SK-N-SH treated with all-trans-retinoic acid at 6 μM for 48 hours (cell line): Measurements from ENCODE around the gene LRRK1.

Source experiments
- ATAC-seq: fragments of 200-7000 bp; cut with Tn5 transposase; 3 replicates; pipeline ENCODE4 v1.9.1; 2020; ENCODE audit warnings: mild to moderate bottlenecking, moderate library complexity
- ARNTL ChIP-seq: fragments of 450-650 bp; formaldehyde crosslinking; IDR thresholded peaks from 2 replicates; pipeline ENCODE4 v1.5.0; 2020; ENCODE audit warnings: low read depth, mild to moderate bottlenecking, moderate library complexity, borderline replicate concordance
- BACH2 ChIP-seq: fragments of 250-450 bp; sonication (Bioruptor Pico); IDR thresholded peaks from 2 replicates; pipeline ENCODE4 v1.9.0; 2021; ENCODE audit warnings: mild to moderate bottlenecking, borderline replicate concordance
- CSDC2 ChIP-seq: fragments of 250-450 bp; sonication (Bioruptor Pico); IDR thresholded peaks from 2 replicates; pipeline ENCODE4 v1.5.0; 2020; ENCODE audit warnings: mild to moderate bottlenecking, moderate library complexity
- ESRRG ChIP-seq: fragments of 250-450 bp; sonication (Bioruptor Pico); IDR thresholded peaks from 2 replicates; pipeline ENCODE4 v1.6.1; 2021; ENCODE audit warnings: mild to moderate bottlenecking
- GLIS3 ChIP-seq: fragments of 250-450 bp; sonication (Bioruptor Pico); IDR thresholded peaks from 2 replicates; pipeline ENCODE4 v1.5.0; 2020; ENCODE audit warnings: mild to moderate bottlenecking, moderate library complexity
- ISL1 ChIP-seq: fragments of 250-450 bp; sonication (Bioruptor Pico); IDR thresholded peaks from 2 replicates; pipeline ENCODE4 v2.1.2; 2022; ENCODE audit warnings: mild to moderate bottlenecking, moderate library complexity
- OSR1 ChIP-seq: fragments of 250-450 bp; sonication (Bioruptor Pico); IDR thresholded peaks from 2 replicates; pipeline ENCODE4 v1.8.0; 2022; ENCODE audit warnings: moderate library complexity, mild to moderate bottlenecking, inconsistent platforms
- PPARA ChIP-seq: fragments of 250-450 bp; sonication (Bioruptor Pico); IDR thresholded peaks from 2 replicates; pipeline ENCODE4 v1.5.0; 2020; ENCODE audit warnings: mild to moderate bottlenecking, borderline replicate concordance
- RARB ChIP-seq: fragments of 250-450 bp; sonication (Bioruptor Pico); IDR thresholded peaks from 2 replicates; pipeline ENCODE4 v1.8.0; 2021; ENCODE audit warnings: mild to moderate bottlenecking, moderate library complexity
- SNAI2 ChIP-seq: fragments of 250-450 bp; sonication (Bioruptor Pico); IDR thresholded peaks from 2 replicates; pipeline ENCODE4 v1.5.0; 2020; ENCODE audit warnings: mild to moderate bottlenecking, moderate library complexity
- TCF4 ChIP-seq: fragments of 250-450 bp; sonication (Bioruptor Pico); IDR thresholded peaks from 2 replicates; pipeline ENCODE4 v1.8.0; 2021; ENCODE audit warnings: mild to moderate bottlenecking, moderate library complexity, borderline replicate concordance
- TOX ChIP-seq: fragments of 250-450 bp; sonication (Bioruptor Pico); IDR thresholded peaks from 2 replicates; pipeline ENCODE4 v1.8.0; 2021; ENCODE audit warnings: mild to moderate bottlenecking, moderate library complexity, borderline replicate concordance
- ZC3H10 ChIP-seq: fragments of 250-450 bp; sonication (Bioruptor Pico); IDR thresholded peaks from 2 replicates; pipeline ENCODE4 v1.5.1; 2021; ENCODE audit warnings: mild to moderate bottlenecking, moderate library complexity
- ZFP3 ChIP-seq: fragments of 250-450 bp; sonication (Bioruptor Pico); IDR thresholded peaks from 2 replicates; pipeline ENCODE4 v1.5.0; 2020; ENCODE audit warnings: mild to moderate bottlenecking, moderate library complexity
- ZFP30 ChIP-seq: fragments of 450-650 bp; formaldehyde crosslinking; IDR thresholded peaks from 2 replicates; pipeline ENCODE4 v1.5.0; 2022; ENCODE audit warnings: mild to moderate bottlenecking, moderate library complexity
- ZNF565 ChIP-seq: fragments of 450-650 bp; formaldehyde crosslinking; conservative IDR thresholded peaks from 2 replicates; pipeline ENCODE4 v1.5.0; 2020; ENCODE audit warnings: low read depth, mild to moderate bottlenecking, moderate library complexity
- ZNF70 ChIP-seq: fragments of 450-650 bp; formaldehyde crosslinking; IDR thresholded peaks from 2 replicates; pipeline ENCODE4 v1.5.0; 2020; ENCODE audit warnings: mild to moderate bottlenecking, moderate library complexity
- ZNF8 ChIP-seq: fragments of 450-650 bp; formaldehyde crosslinking; IDR thresholded peaks from 2 replicates; pipeline ENCODE4 v1.5.0; 2020; ENCODE audit warnings: mild to moderate bottlenecking, moderate library complexity
- TF ChIP-seq, protein P1 (sequence below): fragments of 250-450 bp; sonication (Bioruptor Pico); IDR thresholded peaks from 2 replicates; pipeline ENCODE4 v1.8.0; 2020; ENCODE audit warnings: mild to moderate bottlenecking, moderate library complexity, borderline replicate concordance
- TF ChIP-seq, protein P2 (sequence below): fragments of 250-450 bp; sonication (Bioruptor Pico); IDR thresholded peaks from 2 replicates; pipeline ENCODE4 v1.5.1; 2020; ENCODE audit warnings: low read depth, mild to moderate bottlenecking, moderate library complexity
- TF ChIP-seq, protein P3 (sequence below): fragments of 250-450 bp; sonication (Bioruptor Pico); IDR thresholded peaks from 2 replicates; pipeline ENCODE4 v1.5.0; 2020; ENCODE audit warnings: mild to moderate bottlenecking, moderate library complexity

Gene LRRK1

DNA sequence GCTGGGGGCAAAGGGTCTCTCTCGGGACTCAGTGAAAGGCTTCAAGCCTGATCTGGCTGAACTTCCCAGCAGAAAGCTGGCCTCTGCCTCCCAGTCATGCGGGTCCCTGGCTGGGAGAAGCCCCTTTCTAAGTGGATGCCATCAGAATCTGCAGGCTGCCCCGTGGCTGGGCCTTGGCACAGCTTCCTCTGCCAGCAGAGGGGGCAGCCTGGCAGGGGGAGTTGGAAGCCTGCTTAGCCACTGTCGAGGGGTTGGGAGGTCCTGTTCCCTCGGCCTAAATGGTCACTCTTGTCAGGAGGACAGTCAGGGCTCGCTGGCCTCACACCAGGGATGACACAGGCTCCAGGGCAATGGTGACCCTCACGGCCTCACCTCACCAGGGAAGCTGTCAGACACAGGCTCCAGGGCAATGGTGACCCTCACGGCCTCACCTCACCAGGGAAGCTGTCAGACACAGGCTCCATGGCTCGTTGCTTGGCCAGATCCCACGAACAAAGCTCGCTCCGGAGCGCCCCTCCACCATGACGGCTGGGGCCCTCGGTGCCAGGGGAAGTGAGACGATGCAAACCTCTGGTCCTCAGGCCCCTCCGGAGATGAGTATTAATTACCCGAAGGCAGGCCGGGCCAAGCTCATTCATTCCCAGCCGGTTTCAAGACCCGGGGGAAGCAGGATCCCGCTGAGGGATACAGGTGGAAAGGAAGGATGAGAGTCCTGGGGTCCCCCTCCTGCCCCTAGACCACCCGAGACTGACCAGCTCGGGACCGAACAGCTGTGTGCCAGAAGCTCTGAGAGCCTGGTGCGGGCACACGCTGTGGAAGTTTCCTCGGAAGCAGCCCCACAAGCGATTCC, 181.7 kb downstream of the LRRK1 start:
- ATAC-seq, result no peak
- TF ChIP-seq RARB (CRISPR knock-in tag), result no peak
- no peak for TF ChIP-seq BACH2 (CRISPR knock-in tag)
- TF ChIP-seq, protein P1, sequence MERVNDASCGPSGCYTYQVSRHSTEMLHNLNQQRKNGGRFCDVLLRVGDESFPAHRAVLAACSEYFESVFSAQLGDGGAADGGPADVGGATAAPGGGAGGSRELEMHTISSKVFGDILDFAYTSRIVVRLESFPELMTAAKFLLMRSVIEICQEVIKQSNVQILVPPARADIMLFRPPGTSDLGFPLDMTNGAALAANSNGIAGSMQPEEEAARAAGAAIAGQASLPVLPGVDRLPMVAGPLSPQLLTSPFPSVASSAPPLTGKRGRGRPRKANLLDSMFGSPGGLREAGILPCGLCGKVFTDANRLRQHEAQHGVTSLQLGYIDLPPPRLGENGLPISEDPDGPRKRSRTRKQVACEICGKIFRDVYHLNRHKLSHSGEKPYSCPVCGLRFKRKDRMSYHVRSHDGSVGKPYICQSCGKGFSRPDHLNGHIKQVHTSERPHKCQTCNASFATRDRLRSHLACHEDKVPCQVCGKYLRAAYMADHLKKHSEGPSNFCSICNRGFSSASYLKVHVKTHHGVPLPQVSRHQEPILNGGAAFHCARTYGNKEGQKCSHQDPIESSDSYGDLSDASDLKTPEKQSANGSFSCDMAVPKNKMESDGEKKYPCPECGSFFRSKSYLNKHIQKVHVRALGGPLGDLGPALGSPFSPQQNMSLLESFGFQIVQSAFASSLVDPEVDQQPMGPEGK, result no peak
- no peak for TF ChIP-seq ZNF8
- TF ChIP-seq PPARA (CRISPR knock-in tag), result no peak
- no peak for TF ChIP-seq OSR1 (CRISPR knock-in tag)
- no peak for TF ChIP-seq TCF4 (CRISPR knock-in tag)
- no peak for TF ChIP-seq ARNTL
- no peak for TF ChIP-seq ZFP3 (CRISPR knock-in tag)

DNA sequence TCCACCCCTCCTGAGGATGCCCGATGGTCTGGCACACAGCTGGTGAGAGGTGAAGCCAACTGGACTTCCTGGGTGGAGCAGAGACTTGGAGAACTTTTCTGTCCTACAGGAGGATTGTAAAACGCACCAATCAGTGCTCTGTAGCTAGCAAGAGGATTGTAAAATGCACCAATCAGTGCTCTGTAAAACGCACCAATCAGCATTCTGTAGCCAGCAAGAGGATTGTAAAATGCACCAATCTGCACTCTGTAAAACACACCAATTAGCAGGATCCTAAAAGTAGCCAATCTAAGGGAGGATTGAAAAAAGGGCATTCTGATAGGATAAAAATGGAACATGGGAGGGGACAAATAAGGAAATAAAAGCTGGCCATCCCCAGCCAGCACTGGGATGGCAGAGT, 182.5 kb downstream of the LRRK1 start:
- no peak for ATAC-seq
- no peak for TF ChIP-seq GLIS3 (CRISPR knock-in tag)
- no peak for TF ChIP-seq RARB (CRISPR knock-in tag)
- no peak for TF ChIP-seq SNAI2
- no peak for TF ChIP-seq ZNF70
- TF ChIP-seq, protein P2, sequence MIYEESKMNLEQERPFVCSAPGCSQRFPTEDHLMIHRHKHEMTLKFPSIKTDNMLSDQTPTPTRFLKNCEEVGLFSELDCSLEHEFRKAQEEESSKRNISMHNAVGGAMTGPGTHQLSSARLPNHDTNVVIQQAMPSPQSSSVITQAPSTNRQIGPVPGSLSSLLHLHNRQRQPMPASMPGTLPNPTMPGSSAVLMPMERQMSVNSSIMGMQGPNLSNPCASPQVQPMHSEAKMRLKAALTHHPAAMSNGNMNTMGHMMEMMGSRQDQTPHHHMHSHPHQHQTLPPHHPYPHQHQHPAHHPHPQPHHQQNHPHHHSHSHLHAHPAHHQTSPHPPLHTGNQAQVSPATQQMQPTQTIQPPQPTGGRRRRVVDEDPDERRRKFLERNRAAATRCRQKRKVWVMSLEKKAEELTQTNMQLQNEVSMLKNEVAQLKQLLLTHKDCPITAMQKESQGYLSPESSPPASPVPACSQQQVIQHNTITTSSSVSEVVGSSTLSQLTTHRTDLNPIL (CRISPR knock-in tag), result no peak
- TF ChIP-seq TCF4 (CRISPR knock-in tag), result no peak
- no peak for TF ChIP-seq ARNTL

DNA sequence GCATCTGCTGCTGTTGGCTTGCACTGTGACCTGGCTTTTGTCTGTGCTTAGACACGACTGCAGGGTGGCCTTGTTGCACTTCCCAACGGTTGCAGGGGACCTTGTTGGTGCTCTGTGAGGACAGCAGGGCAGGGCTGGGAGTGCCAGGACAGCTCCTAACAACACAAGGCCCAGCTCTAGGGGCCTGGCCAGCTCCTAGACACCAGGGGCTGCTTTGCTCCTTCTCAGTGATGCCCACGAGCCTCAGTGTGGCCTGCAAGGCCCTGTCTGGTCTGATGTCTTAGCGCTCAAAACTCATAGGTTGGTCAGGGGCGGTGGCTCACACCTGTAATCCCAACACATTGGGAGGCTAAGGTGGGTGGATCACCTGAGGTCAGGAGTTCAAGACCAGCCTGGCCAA, 183.6 kb downstream of the LRRK1 start:
- TF ChIP-seq ESRRG (CRISPR knock-in tag) (no peak), TCF4 (CRISPR knock-in tag) (no peak), CSDC2 (no peak)
- TF ChIP-seq, protein P3, sequence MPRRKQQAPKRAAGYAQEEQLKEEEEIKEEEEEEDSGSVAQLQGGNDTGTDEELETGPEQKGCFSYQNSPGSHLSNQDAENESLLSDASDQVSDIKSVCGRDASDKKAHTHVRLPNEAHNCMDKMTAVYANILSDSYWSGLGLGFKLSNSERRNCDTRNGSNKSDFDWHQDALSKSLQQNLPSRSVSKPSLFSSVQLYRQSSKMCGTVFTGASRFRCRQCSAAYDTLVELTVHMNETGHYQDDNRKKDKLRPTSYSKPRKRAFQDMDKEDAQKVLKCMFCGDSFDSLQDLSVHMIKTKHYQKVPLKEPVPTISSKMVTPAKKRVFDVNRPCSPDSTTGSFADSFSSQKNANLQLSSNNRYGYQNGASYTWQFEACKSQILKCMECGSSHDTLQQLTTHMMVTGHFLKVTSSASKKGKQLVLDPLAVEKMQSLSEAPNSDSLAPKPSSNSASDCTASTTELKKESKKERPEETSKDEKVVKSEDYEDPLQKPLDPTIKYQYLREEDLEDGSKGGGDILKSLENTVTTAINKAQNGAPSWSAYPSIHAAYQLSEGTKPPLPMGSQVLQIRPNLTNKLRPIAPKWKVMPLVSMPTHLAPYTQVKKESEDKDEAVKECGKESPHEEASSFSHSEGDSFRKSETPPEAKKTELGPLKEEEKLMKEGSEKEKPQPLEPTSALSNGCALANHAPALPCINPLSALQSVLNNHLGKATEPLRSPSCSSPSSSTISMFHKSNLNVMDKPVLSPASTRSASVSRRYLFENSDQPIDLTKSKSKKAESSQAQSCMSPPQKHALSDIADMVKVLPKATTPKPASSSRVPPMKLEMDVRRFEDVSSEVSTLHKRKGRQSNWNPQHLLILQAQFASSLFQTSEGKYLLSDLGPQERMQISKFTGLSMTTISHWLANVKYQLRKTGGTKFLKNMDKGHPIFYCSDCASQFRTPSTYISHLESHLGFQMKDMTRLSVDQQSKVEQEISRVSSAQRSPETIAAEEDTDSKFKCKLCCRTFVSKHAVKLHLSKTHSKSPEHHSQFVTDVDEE, result no peak
- TF ChIP-seq, protein P1, result no peak
- TF ChIP-seq, protein P2 (CRISPR knock-in tag), result no peak

DNA sequence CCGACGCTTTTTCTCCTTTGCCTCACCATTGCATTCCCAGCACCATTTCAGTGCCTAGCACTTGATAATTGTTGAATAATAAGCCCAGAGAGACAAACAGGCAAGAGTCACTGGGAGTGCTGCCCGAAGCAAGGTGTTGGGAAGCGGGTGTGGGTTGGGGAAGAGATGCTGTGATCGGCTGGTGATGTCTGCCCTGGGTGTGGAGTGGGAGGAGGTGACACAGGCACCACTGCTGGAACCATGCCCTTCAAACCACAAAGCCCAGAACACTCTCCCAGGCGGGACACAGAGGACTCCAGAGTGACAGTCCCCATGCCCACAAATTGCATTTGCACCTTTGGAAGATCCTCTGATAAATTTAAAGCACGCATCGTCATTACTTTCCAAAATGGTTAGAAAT, 184.4 kb downstream of the LRRK1 start:
- ATAC-seq, result no peak
- TF ChIP-seq RARB (CRISPR knock-in tag), result no peak
- TF ChIP-seq, protein P2 (CRISPR knock-in tag), result no peak
- TF ChIP-seq, protein P1, result no peak
- TF ChIP-seq ZFP30 (CRISPR knock-in tag), result no peak
- no peak for TF ChIP-seq ISL1 (CRISPR knock-in tag)
- no peak for TF ChIP-seq ARNTL
- no peak for TF ChIP-seq PPARA (CRISPR knock-in tag)
- TF ChIP-seq ZNF565 (CRISPR knock-in tag), result no peak
- no peak for TF ChIP-seq ZNF70
- no peak for TF ChIP-seq ZC3H10 (CRISPR knock-in tag)
- no peak for TF ChIP-seq ZNF8
- TF ChIP-seq BACH2 (CRISPR knock-in tag), result no peak
- TF ChIP-seq TOX (CRISPR knock-in tag), result no peak
- TF ChIP-seq CSDC2, result no peak

More for the DNA sequence above, 183.6 kb downstream of the LRRK1 start:
- no peak for ATAC-seq
